HL-60 (cell line): ENCODE data around the gene TMEM151A.

ENCODE experiments used
- DNase-seq, 2 experiments: peaks; one replicate each; pipeline ENCODE4 v3.0.0-alpha.2; 2010 to 2020; ENCODE audit warnings: low read depth in 1 of 2, low spot score in 1 of 2
- H3K27ac ChIP-seq: fragments of 250-450 bp; sonication (Bioruptor Pico); replicated peaks from 2 replicates; pipeline ENCODE4 v1.5.1; 2020; ENCODE audit warnings: mild to moderate bottlenecking, moderate library complexity
- H3K27me3 ChIP-seq: fragments of 250-450 bp; sonication (Bioruptor Pico); 2 replicates; pipeline ENCODE4 v1.5.1; 2021; ENCODE audit warnings: mild to moderate bottlenecking, moderate library complexity; ENCODE audit not compliant: insufficient read depth, poor library complexity, severe bottlenecking
- H3K4me3 ChIP-seq: replicated peaks from 2 replicates; pipeline ENCODE4 v1.5.1; 2011; ENCODE audit warnings: mild to moderate bottlenecking, control low read depth, low read length; ENCODE audit not compliant: insufficient read depth
- CTCF ChIP-seq: IDR thresholded peaks from one replicate; pipeline ENCODE4 v1.5.1; 2011; ENCODE audit warnings: low read length, control low read depth, inconsistent platforms; ENCODE audit not compliant: insufficient read depth
- GABPA ChIP-seq: IDR thresholded peaks from 2 replicates; pipeline ENCODE4 v1.6.1; 2012; ENCODE audit warnings: low read depth
- POLR2AphosphoS5 ChIP-seq: IDR thresholded peaks from 2 replicates; pipeline ENCODE4 v1.6.1; 2012; ENCODE audit warnings: low read depth
- REST ChIP-seq: IDR thresholded peaks from 2 replicates; pipeline ENCODE4 v1.6.1; 2012; ENCODE audit warnings: low read depth; ENCODE audit not compliant: insufficient replicate concordance
- SPI1 ChIP-seq: IDR thresholded peaks from 2 replicates; pipeline ENCODE4 v1.6.1; 2012; ENCODE audit warnings: low read depth, mild to moderate bottlenecking, borderline replicate concordance

Gene TMEM151A

GRCh38 chr11:66281776-66282467 lies 9.8 kb upstream of the TMEM151A start:
- DNase-seq: no peak
- Histone ChIP-seq H3K27ac (no peak overlapping the region), H3K4me3 (no peak overlapping the region), H3K27me3 (no peaks in the 10 kb centered on the region)
- TF ChIP-seq REST: no peak
- TF ChIP-seq POLR2AphosphoS5: no peak
- TF ChIP-seq GABPA: no peak
- no peak for TF ChIP-seq CTCF
- no peak for TF ChIP-seq SPI1

GRCh38 chr11:66282468-66283455 lies 8.9 kb upstream of the TMEM151A start:
- Histone ChIP-seq H3K27ac (no peak overlapping the region), H3K27me3 (no peaks in the 10 kb centered on the region), H3K4me3 (no peak overlapping the region)
- TF ChIP-seq SPI1 (peak; percentile 58; the same call in 1 of the 2 replicates), CTCF (peak; percentile 95), REST (no peak), GABPA (no peak), POLR2AphosphoS5 (no peak; the same call in 1 of the 2 replicates)
- DNase-seq: peak; percentile 98

- Histone ChIP-seq H3K27me3 (no peaks in the 10 kb centered on the region), H3K27ac (no peak overlapping the region), H3K4me3 (no peak overlapping the region)
- no peak for DNase-seq
- TF ChIP-seq GABPA: no peak
- no peak for TF ChIP-seq SPI1
- no peak for TF ChIP-seq POLR2AphosphoS5
- no peak for TF ChIP-seq CTCF
- TF ChIP-seq REST: no peak
Observed at GRCh38 chr11:66283461-66284105, 8.1 kb upstream of the TMEM151A start.
